ENCODE measurements around the gene CAPN11. TPM values are rescaled to one million over a fixed set of nuclear protein-coding genes. Genes with fewer than 3 reads are reported as not detected.

CAPN11 gene
- total and polyA plus RNA-seq, 2 of the 4 experiments (the other 2 are of a cell fraction): not detected

- in situ Hi-C loops (cut with MboI; ENCODE audit: low sequenced_read_pairs) (loop anchor here (5.0 kb wide), 1 partner anchor 59 kb away; no protein-coding TSS in a partner anchor), dilution Hi-C loops (cut with HindIII; ENCODE audit: low sequenced_read_pairs, unreplicated experiment) (no loop called here), intact Hi-C loops (cut with micrococcal nuclease) (loop anchor here (1.0 kb wide), 2 partner anchors 61 to 165 kb away; no protein-coding TSS in a partner anchor)
- Histone ChIP-seq H3K23ac (ENCODE audit: low read depth, low read length) (no peak overlapping the region), H3K27me3 (ENCODE audit: control insufficient read depth, insufficient read depth, low read length) (peaks cover 21% of the 10 kb centered on the region), H3K9me3 (ENCODE audit: control insufficient read depth, insufficient read depth, low read length) (peaks cover 2% of the 10 kb centered on the region), H2BK15ac (ENCODE audit: low read depth, low read length) (no peak overlapping the region), H4K20me1 (ENCODE audit: insufficient read depth, low read length) (no peaks in the 10 kb centered on the region; the same call in 1 of the 2 replicates), H3K36me3 (ENCODE audit: control insufficient read depth, insufficient read depth, low read length) (no peaks in the 10 kb centered on the region), H3K18ac (ENCODE audit: low read depth, low read length) (no peak overlapping the region), H2BK20ac (ENCODE audit: low read depth, low read length) (no peak overlapping the region), H3K27ac (ENCODE audit: insufficient read depth, low read length) (no peak overlapping the region), H3K9me1 (ENCODE audit: insufficient read depth, low read length) (peaks cover 6% of the 10 kb centered on the region; the same call in 1 of the 2 replicates), H3K4me3 (ENCODE audit: insufficient read depth, low read depth, low read length) (no peak overlapping the region), H3K9ac (ENCODE audit: low read depth, low read length) (no peak overlapping the region), H2AFZ (replicated peaks; ENCODE audit: low read length, poor library complexity) (peak overlapping the region; percentile 84), H4K8ac (ENCODE audit: low read depth in 2 of 2, low read length in 2 of 2) (no peak overlapping the region), H3K4me1 (ENCODE audit: control insufficient read depth, insufficient read depth, low read length) (0 out of 2 replicates have a peak, but pooled peaks cover 2% of the 10 kb centered on the region), H2BK5ac (ENCODE audit: low read depth, low read length, poor library complexity, severe bottlenecking) (no peak overlapping the region), H3K4me2 (ENCODE audit: low read depth, low read length) (no peak overlapping the region), H3K79me1 (ENCODE audit: low read depth in 1 of 2, low read length in 2 of 2) (no peaks in the 10 kb centered on the region), H3K4ac (ENCODE audit: low read depth, low read length) (no peak overlapping the region; the same call in 1 of the 2 replicates), H4K91ac (ENCODE audit: insufficient read depth, low read depth, low read length) (no peak overlapping the region), H4K5ac (ENCODE audit: low read depth, low read length) (no peak overlapping the region), H3K14ac (replicated peaks; ENCODE audit: low read depth, low read length) (no peak overlapping the region), H3K56ac (ENCODE audit: extremely low read depth, insufficient read depth, low read length) (no peak overlapping the region), H2BK120ac (ENCODE audit: low read depth, low read length) (no peak overlapping the region), H2AK5ac (ENCODE audit: low read depth, low read length) (no peak overlapping the region), H2AK9ac (replicated peaks; ENCODE audit: low read depth, low read length, poor library complexity) (peak overlapping the region; percentile 44)
- DNase-seq (peak; percentile 65), ATAC-seq (ENCODE audit: low read depth) (peak; percentile 99)
- no TSS peak for BruUV-seq (replicated peaks)
- 21% methylated on average over 6 of the region's 15 CpGs; no CpG with 5 or more reads in 1 of the 2 experiments for WGBS, 2 experiments (ENCODE audit: extremely low coverage in 2 of 2, insufficient read length in 1 of 2)
- ChIA-PET POLR2A (ENCODE audit: unreplicated experiment) (interaction anchor here (0.7 to 0.9 kb wide), 2 partner anchors 8 to 75 kb away, joined by 3 to 6 read pairs; no protein-coding TSS in a partner anchor), CTCF (interaction anchor here (0.6 to 1.7 kb wide), 9 partner anchors 17 to 84 kb away, joined by 3 to 12 read pairs (median 6); no protein-coding TSS in a partner anchor)
- TF ChIP-seq NFE2L2 (IDR thresholded peaks at IDR 0.05; ENCODE audit: low read depth, low read length) (no peak), CHD1 (IDR thresholded peaks at IDR 0.05; ENCODE audit: low read depth, low read length) (no peak), RFX5 (IDR thresholded peaks at IDR 0.05; ENCODE audit: low read depth, low read length) (no peak), MXI1 (IDR thresholded peaks at IDR 0.05; ENCODE audit: borderline replicate concordance, low read depth, low read length) (peak; percentile 26; the same call in 1 of the 2 replicates), BHLHE40 (IDR thresholded peaks at IDR 0.05; ENCODE audit: low read depth, low read length) (no peak), USF2 (IDR thresholded peaks at IDR 0.05; ENCODE audit: low read depth, low read length) (no peak), MAFK (IDR thresholded peaks at IDR 0.05; ENCODE audit: low read depth, low read length) (no peak), MAZ (IDR thresholded peaks at IDR 0.05; ENCODE audit: borderline replicate concordance, low read depth, low read length) (0 out of 2 replicates have a peak, but pooled peaks have one; percentile 32), CEBPB (IDR thresholded peaks at IDR 0.05; ENCODE audit: low read depth, low read length) (no peak), RAD21 (IDR thresholded peaks at IDR 0.05; ENCODE audit: low read length) (peak; percentile 89), SMC3 (IDR thresholded peaks at IDR 0.05; ENCODE audit: low read depth, low read length) (peak; percentile 76), ELK1 (IDR thresholded peaks at IDR 0.05; ENCODE audit: borderline replicate concordance, low read depth, low read length) (no peak), CTCF (conservative IDR thresholded peaks at IDR 0.05; ENCODE audit: low read depth, low read length) (peak; percentile 91)
Measured at GRCh38 chr6:44172731-44173500, 14.3 kb downstream of the CAPN11 start.
